ENCODE data around the gene ARHGDIB.

ARHGDIB gene

DNA sequence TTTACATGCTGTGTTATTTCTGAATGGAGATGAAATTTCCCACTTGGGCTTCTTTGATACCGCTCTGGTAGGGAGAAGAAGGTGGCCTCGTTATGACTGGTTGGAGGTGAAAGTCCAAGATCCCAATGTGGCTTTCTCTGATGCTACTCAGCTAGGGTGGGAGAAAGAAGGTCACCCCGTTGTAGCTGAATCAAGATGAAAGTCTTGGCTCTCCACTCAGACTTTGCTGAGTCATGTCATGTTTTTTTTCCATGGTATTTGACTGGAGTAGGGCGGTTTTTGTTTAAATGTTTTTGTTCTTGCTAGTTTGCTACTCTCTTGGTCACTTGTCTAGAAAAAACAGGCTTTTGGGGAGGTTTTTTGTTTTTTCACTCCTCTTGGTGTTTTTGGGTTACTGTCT, 9.1 kb upstream of the ARHGDIB start:
- H3K27me3 ChIP-seq (ENCODE audit: control insufficient read depth in 5 of 5, insufficient read depth in 4 of 5, low read length in 5 of 5), result no peaks in the 10 kb centered on the region
- no peak overlapping the region for H3K4me3 ChIP-seq (ENCODE audit: low read depth in 1 of 5, low read length in 5 of 5)
- peaks cover 0 to 3% (median 0%) of the 10 kb centered on the region in 5 donors for H3K4me1 ChIP-seq (ENCODE audit: control insufficient read depth in 5 of 5, insufficient read depth in 5 of 5, low read length in 5 of 5)
- no peaks in the 10 kb centered on the region for H3K36me3 ChIP-seq (ENCODE audit: control insufficient read depth in 5 of 5, insufficient read depth in 5 of 5, low read length in 5 of 5)
- H3K27ac ChIP-seq (ENCODE audit: low read depth, low read length), result no peak overlapping the region
- H3K9ac ChIP-seq (ENCODE audit: low read length in 5 of 5), result no peak overlapping the region
- H3K9me3 ChIP-seq (ENCODE audit: control insufficient read depth in 5 of 5, low read length in 5 of 5), result no peaks in the 10 kb centered on the region

DNA sequence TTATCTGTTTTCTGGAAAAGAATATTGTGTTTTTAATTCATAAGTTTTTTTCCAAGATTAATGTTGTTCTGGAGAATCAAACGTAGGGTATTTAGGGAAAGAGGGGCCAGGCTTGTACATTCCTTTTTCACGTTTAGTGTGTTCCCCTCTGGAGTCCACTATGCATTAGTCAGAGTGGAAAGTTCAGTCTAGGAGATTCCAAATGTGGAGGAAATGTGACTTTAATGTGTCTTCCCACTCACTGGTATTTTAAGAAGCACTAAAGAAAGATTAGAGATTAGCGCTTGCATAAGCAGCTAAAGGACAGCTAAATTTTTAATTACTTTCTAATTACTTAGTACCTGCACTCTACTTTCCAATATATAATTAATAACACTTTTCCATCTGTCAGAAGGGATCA, 7.1 kb upstream of the ARHGDIB start:
- peaks cover 0 to 2% (median 0%) of the 10 kb centered on the region in 5 donors for H3K4me1 ChIP-seq (ENCODE audit: control insufficient read depth in 5 of 5, insufficient read depth in 5 of 5, low read length in 5 of 5)
- no peaks in the 10 kb centered on the region for H3K36me3 ChIP-seq (ENCODE audit: control insufficient read depth in 5 of 5, insufficient read depth in 5 of 5, low read length in 5 of 5)
- H3K4me3 ChIP-seq (ENCODE audit: low read depth in 1 of 5, low read length in 5 of 5), result no peak overlapping the region
- no peak overlapping the region for H3K9ac ChIP-seq (ENCODE audit: low read length in 5 of 5)
- no peaks in the 10 kb centered on the region for H3K27me3 ChIP-seq (ENCODE audit: control insufficient read depth in 5 of 5, insufficient read depth in 4 of 5, low read length in 5 of 5)
- H3K9me3 ChIP-seq (ENCODE audit: control insufficient read depth in 5 of 5, low read length in 5 of 5), result no peaks in the 10 kb centered on the region
- H3K27ac ChIP-seq (ENCODE audit: low read depth, low read length), result no peak overlapping the region

DNA sequence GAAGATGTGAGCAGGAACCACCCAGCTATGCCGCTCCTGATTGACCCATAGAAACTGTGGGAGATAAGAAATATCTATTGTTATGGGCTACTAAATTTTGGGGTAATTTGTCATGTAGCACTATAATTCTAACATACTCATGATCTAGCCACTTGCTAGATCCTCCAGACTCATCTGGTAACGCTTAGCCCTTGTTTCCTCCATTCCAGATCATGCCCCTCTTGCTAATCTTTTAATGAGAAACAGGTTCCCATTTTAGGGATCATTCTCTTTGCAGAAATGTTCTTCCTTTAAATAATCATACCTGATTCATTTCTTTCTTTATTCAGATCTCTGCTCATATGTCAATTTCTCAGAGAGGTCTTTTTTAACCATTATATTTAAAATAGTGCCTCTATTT, 3.8 kb upstream of the ARHGDIB start:
- Histone ChIP-seq H3K27ac (ENCODE audit: low read depth, low read length) (no peak overlapping the region), H3K4me1 (ENCODE audit: control insufficient read depth in 5 of 5, insufficient read depth in 5 of 5, low read length in 5 of 5) (peaks cover 0 to 26% (median 10%) of the 10 kb centered on the region in 5 donors), H3K9me3 (ENCODE audit: control insufficient read depth in 5 of 5, low read length in 5 of 5) (no peaks in the 10 kb centered on the region), H3K36me3 (ENCODE audit: control insufficient read depth in 5 of 5, insufficient read depth in 5 of 5, low read length in 5 of 5) (no peaks in the 10 kb centered on the region), H3K9ac (ENCODE audit: low read length in 5 of 5) (no peak overlapping the region), H3K27me3 (ENCODE audit: control insufficient read depth in 5 of 5, insufficient read depth in 4 of 5, low read length in 5 of 5) (peaks cover 0 to 2% (median 0%) of the 10 kb centered on the region in 5 donors), H3K4me3 (ENCODE audit: low read depth in 1 of 5, low read length in 5 of 5) (no peak overlapping the region)

DNA sequence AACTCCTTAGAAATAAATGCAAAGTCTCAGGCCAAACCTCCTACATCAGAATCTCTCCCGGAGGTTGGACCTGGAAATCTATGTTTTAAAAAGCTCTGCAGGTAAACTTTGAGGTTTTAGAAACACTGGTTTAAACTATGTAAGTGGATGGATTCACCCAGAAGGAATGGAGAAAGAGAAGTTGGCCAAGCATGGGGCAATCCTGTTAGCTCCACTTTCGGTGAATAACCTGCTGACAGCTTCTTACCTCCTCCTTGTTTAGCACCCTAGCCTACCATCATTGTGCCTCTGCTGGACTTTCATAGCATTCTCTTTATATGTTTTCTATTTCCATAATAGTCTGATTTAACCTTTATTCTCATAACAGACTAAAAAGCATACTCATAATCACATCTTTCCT, 3.0 kb upstream of the ARHGDIB start:
- Histone ChIP-seq H3K36me3 (ENCODE audit: control insufficient read depth in 5 of 5, insufficient read depth in 5 of 5, low read length in 5 of 5) (no peaks in the 10 kb centered on the region), H3K9me3 (ENCODE audit: control insufficient read depth in 5 of 5, low read length in 5 of 5) (no peaks in the 10 kb centered on the region), H3K4me3 (ENCODE audit: low read depth in 1 of 5, low read length in 5 of 5) (no peak overlapping the region), H3K4me1 (ENCODE audit: control insufficient read depth in 5 of 5, insufficient read depth in 5 of 5, low read length in 5 of 5) (peaks cover 0 to 31% (median 12%) of the 10 kb centered on the region in 5 donors), H3K9ac (ENCODE audit: low read length in 5 of 5) (no peak overlapping the region), H3K27ac (ENCODE audit: low read depth, low read length) (no peak overlapping the region), H3K27me3 (ENCODE audit: control insufficient read depth in 5 of 5, insufficient read depth in 4 of 5, low read length in 5 of 5) (peaks cover 0 to 2% (median 0%) of the 10 kb centered on the region in 5 donors)

DNA sequence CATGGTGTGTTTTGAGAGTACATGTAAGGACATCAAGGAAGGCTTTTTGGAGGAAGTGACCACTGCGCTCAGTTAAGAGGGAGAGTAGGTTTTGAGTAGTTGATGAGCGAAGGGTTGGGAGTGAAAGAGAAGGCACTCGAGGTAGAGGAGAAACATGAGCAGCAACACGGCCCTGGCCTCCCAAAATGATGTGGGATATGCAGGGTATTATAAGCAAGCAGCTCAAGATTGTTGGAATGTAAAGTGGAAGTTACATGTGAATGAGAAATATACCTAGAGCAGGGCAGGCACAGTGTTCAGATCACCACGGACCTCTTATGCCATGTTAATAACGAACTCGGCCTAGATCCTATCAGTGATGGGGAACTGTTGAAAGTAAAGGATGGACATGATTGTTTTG, 2.1 kb upstream of the ARHGDIB start:
- peaks cover 0 to 2% (median 0%) of the 10 kb centered on the region in 5 donors for H3K27me3 ChIP-seq (ENCODE audit: control insufficient read depth in 5 of 5, insufficient read depth in 4 of 5, low read length in 5 of 5)
- no peaks in the 10 kb centered on the region for H3K9me3 ChIP-seq (ENCODE audit: control insufficient read depth in 5 of 5, low read length in 5 of 5)
- no peaks in the 10 kb centered on the region for H3K36me3 ChIP-seq (ENCODE audit: control insufficient read depth in 5 of 5, insufficient read depth in 5 of 5, low read length in 5 of 5)
- H3K9ac ChIP-seq (ENCODE audit: low read length in 5 of 5), result no peak overlapping the region
- H3K4me1 ChIP-seq (ENCODE audit: control insufficient read depth in 5 of 5, insufficient read depth in 5 of 5, low read length in 5 of 5), result peaks cover 0 to 37% (median 13%) of the 10 kb centered on the region in 5 donors
- no peak overlapping the region for H3K4me3 ChIP-seq (ENCODE audit: low read depth in 1 of 5, low read length in 5 of 5)
- no peak overlapping the region for H3K27ac ChIP-seq (ENCODE audit: low read depth, low read length)

DNA sequence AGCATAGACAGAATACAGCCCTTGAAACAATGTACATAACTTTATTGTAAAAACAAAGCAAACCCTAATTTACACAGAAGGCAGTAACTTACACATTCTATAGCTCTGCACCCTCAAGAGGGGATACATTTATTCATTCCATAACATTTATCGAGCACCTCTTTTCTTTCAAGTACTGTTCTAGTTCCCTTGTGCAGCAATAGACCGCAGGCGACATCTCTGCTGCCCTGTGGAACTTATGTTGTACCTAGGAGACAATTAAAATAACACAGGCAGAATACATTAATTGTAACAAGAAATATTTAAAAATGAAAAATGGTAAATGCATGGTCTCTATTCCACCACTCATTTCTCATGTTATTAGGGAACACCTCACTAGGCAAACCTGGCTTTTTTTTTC, 1.4 kb upstream of the ARHGDIB start:
- no peaks in the 10 kb centered on the region for H3K9me3 ChIP-seq (ENCODE audit: control insufficient read depth in 5 of 5, low read length in 5 of 5)
- no peak overlapping the region for H3K9ac ChIP-seq (ENCODE audit: low read length in 5 of 5)
- no peak overlapping the region for H3K4me3 ChIP-seq (ENCODE audit: low read depth in 1 of 5, low read length in 5 of 5)
- peak overlapping the region; percentile 19 for H3K27ac ChIP-seq (ENCODE audit: low read depth, low read length)
- no peaks in the 10 kb centered on the region for H3K36me3 ChIP-seq (ENCODE audit: control insufficient read depth in 5 of 5, insufficient read depth in 5 of 5, low read length in 5 of 5)
- H3K27me3 ChIP-seq (ENCODE audit: control insufficient read depth in 5 of 5, insufficient read depth in 4 of 5, low read length in 5 of 5), result peaks cover 0 to 2% (median 0%) of the 10 kb centered on the region in 5 donors
- peaks cover 0 to 41% (median 16%) of the 10 kb centered on the region in 5 donors for H3K4me1 ChIP-seq (ENCODE audit: control insufficient read depth in 5 of 5, insufficient read depth in 5 of 5, low read length in 5 of 5)

DNA sequence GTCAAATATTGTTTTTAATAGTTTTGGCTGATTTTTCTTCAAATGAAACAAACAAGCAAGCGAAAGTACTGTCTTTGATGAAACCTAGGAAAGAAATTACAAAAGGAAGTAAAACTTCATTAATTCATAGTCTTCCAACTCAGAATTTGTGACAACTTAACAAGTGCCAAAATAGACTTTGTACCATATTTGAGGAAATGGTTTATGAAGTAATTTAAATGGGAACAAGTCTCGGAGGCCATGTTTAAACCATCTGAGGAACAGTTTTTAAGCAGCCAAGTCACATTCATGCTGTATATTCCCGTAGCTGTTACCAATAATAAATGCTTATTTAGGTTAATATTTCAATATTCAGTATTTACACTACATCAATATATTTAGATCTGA, 745 bp upstream of the ARHGDIB start:
- Histone ChIP-seq H3K4me3 (ENCODE audit: low read depth in 1 of 5, low read length in 5 of 5) (peak overlapping the region; percentile 65 to 76 (median 74)), H3K27me3 (ENCODE audit: control insufficient read depth in 5 of 5, insufficient read depth in 4 of 5, low read length in 5 of 5) (peaks cover 0 to 2% (median 0%) of the 10 kb centered on the region in 5 donors), H3K9me3 (ENCODE audit: control insufficient read depth in 5 of 5, low read length in 5 of 5) (no peaks in the 10 kb centered on the region), H3K4me1 (ENCODE audit: control insufficient read depth in 5 of 5, insufficient read depth in 5 of 5, low read length in 5 of 5) (peaks cover 0 to 47% (median 22%) of the 10 kb centered on the region in 5 donors), H3K9ac (ENCODE audit: low read length in 5 of 5) (peak overlapping the region in 3 of 5 donors; percentile 35 to 64 (median 56)), H3K36me3 (ENCODE audit: control insufficient read depth in 5 of 5, insufficient read depth in 5 of 5, low read length in 5 of 5) (no peaks in the 10 kb centered on the region), H3K27ac (ENCODE audit: low read depth, low read length) (peak overlapping the region; percentile 19)

DNA sequence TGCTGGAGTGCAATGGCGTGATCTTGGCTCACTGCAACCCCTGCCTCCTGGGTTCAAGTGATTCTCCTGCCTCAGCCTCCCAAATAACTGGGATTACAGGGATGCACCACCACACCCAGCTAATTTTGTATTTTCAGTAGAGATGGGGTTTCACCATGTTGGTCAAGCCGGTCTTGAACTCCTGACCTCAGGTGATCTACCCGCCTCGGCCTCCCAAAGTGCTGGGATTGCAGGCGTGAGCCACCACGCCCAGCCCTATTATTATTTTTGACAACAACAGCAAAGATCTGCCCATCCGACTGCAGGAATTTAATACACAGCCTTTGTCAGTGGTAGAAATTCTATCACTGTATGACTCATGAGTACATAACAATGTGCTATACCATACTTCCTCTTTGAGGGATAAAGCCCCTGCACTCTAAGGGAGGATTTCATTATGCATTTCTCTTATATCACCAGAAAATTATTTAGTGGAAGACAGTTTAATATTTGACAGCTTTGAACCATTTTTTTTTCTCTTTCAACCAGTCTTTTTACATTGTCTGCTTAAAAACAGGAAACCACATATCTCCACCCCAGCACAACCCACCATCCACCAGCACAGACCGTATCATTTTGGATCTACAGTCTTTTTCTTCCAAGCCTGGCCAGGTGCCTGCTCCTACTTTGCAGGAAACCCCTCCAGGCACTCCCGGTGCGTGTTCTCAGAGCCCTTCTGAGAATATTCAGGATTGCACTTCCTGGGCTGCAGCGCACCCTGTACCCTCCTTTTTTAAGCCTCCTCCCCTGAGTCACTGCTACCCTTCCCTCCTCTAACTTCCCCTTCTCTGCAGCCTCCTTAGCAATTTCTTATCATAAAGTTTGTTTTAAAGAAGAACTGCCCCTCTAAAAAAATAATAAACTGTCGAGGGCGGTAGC, 594 bp downstream of the ARHGDIB start:
- Histone ChIP-seq H3K36me3 (ENCODE audit: control insufficient read depth in 5 of 5, insufficient read depth in 5 of 5, low read length in 5 of 5) (no peaks in the 10 kb centered on the region), H3K27ac (ENCODE audit: low read depth, low read length) (peak overlapping the region; percentile 19)

DNA sequence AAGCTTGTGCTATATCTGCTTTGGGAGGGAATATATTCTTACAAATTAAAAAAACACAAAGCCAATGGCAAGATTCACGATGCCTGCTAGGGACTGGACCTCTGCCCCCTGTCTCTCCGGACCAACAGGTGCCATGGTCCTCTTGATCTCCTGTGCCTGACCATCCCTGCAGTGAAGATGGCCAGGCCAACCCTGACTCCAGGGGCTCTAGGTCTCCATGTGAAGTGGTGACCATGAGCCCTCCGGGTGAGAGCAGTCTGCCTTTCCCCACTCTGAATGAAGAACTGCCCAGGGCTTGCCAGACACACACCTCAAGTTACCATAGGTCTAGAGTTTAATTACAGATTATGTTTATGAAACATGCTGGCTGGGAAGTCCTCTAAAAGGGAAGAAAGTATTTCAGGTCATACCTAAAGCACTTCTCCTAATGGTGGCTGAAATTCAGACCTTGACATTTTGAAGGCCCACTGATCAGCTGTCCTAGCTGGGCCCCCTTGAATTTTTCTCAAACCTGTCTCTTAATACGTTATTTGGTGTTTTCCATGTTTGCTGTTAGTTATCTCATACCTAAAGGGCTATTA, 1.4 kb downstream of the ARHGDIB start:
- Histone ChIP-seq H3K27ac (ENCODE audit: low read depth, low read length) (peak overlapping the region; percentile 19), H3K9ac (ENCODE audit: low read length in 5 of 5) (peak overlapping the region in 1 of 5 donors; percentile 7), H3K27me3 (ENCODE audit: control insufficient read depth in 5 of 5, insufficient read depth in 4 of 5, low read length in 5 of 5) (peaks cover 0 to 2% (median 0%) of the 10 kb centered on the region in 5 donors), H3K4me3 (ENCODE audit: low read depth in 1 of 5, low read length in 5 of 5) (peak overlapping the region in 4 of 5 donors; percentile 54 to 74 (median 72)), H3K9me3 (ENCODE audit: control insufficient read depth in 5 of 5, low read length in 5 of 5) (no peaks in the 10 kb centered on the region), H3K36me3 (ENCODE audit: control insufficient read depth in 5 of 5, insufficient read depth in 5 of 5, low read length in 5 of 5) (no peaks in the 10 kb centered on the region), H3K4me1 (ENCODE audit: control insufficient read depth in 5 of 5, insufficient read depth in 5 of 5, low read length in 5 of 5) (peaks cover 5 to 55% (median 28%) of the 10 kb centered on the region in 5 donors)

More for the DNA sequence above, 594 bp downstream of the ARHGDIB start:
- Histone ChIP-seq H3K9ac (ENCODE audit: low read length in 5 of 5) (peak overlapping the region; percentile 40 to 71 (median 56)), H3K9me3 (ENCODE audit: control insufficient read depth in 5 of 5, low read length in 5 of 5) (no peaks in the 10 kb centered on the region), H3K4me1 (ENCODE audit: control insufficient read depth in 5 of 5, insufficient read depth in 5 of 5, low read length in 5 of 5) (peaks cover 5 to 55% (median 28%) of the 10 kb centered on the region in 5 donors), H3K4me3 (ENCODE audit: low read depth in 1 of 5, low read length in 5 of 5) (peak overlapping the region; percentile 65 to 76 (median 74)), H3K27me3 (ENCODE audit: control insufficient read depth in 5 of 5, insufficient read depth in 4 of 5, low read length in 5 of 5) (peaks cover 0 to 2% (median 0%) of the 10 kb centered on the region in 5 donors)

DNA sequence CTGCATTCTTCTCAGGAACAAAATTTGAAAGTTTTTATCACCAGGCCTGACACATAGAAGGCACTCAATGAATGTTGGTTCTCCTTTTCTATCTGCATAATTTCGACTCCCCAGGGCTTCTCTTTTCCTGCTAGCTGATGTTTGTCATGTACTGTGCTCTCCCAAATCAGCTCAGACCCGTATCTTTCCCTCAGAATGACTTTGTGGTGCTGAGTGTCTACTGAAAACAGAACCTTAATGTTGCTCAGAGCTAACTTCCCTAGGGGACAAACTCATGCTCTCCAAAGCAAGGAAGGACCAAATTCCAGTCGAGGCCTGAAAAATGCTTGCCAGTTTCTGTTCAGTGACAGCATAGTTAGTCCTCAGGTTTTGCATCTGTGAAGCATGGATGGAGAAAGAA, 1.9 kb downstream of the ARHGDIB start:
- peak overlapping the region in 4 of 5 donors; percentile 54 to 74 (median 72) for H3K4me3 ChIP-seq (ENCODE audit: low read depth in 1 of 5, low read length in 5 of 5)

More for the DNA sequence above, 1.9 kb downstream of the ARHGDIB start:
- Histone ChIP-seq H3K9ac (ENCODE audit: low read length in 5 of 5) (peak overlapping the region in 1 of 5 donors; percentile 39), H3K9me3 (ENCODE audit: control insufficient read depth in 5 of 5, low read length in 5 of 5) (no peaks in the 10 kb centered on the region), H3K27me3 (ENCODE audit: control insufficient read depth in 5 of 5, insufficient read depth in 4 of 5, low read length in 5 of 5) (peaks cover 0 to 2% (median 0%) of the 10 kb centered on the region in 5 donors), H3K36me3 (ENCODE audit: control insufficient read depth in 5 of 5, insufficient read depth in 5 of 5, low read length in 5 of 5) (no peaks in the 10 kb centered on the region), H3K4me1 (ENCODE audit: control insufficient read depth in 5 of 5, insufficient read depth in 5 of 5, low read length in 5 of 5) (peaks cover 5 to 57% (median 30%) of the 10 kb centered on the region in 5 donors), H3K27ac (ENCODE audit: low read depth, low read length) (peak overlapping the region; percentile 19)
